IPS DF 4.7 (cell line): ENCODE results near the gene RAB35.

Experiments
- DNase-seq: peaks from one replicate; pipeline ENCODE4 v3.0.0-alpha.2; 2013; ENCODE audit warnings: low spot score; ENCODE audit errors: extremely low read depth

Gene RAB35

GRCh38 chr12:120116441-120116791 is at the start of gene RAB35:
RAB35 (minus strand) TSS chr12:120116753; CDS start chr12:120116650, 103 bp downstream.
- no peak for DNase-seq

- DNase-seq = no peak
Observed at GRCh38 chr12:120164293-120164692, 47.7 kb upstream of the RAB35 start.

- DNase-seq = no peak
Observed at GRCh38 chr12:120162763-120163162, 46.2 kb upstream of the RAB35 start.

DNA sequence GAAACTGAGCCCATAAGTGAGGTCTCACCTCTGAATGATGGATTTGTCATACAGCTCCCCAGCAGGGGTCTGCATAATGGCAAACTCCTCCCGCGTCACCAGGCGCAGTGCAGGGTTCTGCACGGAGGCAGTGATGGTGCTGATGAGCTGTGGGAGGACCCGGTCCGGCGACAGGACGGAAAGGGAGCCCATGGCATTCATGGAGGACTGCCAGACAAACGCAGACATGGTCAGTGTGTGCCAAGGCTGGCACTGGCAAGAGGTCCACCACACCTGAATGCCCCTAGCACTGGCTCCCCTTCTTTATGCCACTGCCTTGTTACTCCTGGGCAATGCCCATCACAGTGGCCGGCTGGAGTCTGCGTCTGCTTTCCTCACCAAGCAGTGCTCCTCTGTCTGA is 45.3 kb upstream of the RAB35 start:
- no peak for DNase-seq

DNA sequence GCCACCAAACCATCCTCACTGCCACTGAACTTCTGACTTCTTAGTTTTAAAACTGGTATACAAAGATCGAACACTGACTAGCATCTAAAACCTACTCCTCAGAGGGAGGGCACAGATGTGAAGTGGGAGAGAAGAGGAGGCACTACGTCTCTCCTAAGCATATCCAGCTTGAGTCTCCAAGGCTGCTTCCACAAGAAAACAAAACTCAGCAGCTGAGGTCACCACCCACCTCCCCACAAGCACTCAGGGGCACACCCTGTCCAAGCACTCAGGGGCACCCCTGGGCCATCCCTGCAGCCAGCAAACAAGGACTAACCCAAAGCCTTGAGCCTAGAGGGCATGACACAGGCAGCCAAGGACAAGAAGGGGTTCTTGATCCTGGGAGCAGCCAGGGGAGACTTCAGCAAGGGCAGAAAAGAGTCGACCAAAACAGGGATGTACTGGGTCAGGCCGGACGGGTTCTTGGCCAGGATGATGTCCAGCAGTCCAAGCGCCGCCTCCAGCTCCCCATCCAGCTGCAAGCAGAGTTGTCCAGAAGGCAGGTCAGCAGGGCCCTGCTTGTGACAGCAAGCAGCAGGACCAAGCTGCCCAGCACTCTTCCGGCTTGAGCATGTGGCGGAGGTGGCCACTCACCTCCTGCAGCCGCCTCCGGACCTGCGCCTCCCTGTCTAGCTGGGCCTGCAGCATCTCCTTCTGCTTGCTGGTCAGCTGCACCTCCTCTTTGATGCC is 43.1 kb upstream of the RAB35 start:
- no peak for DNase-seq

DNA sequence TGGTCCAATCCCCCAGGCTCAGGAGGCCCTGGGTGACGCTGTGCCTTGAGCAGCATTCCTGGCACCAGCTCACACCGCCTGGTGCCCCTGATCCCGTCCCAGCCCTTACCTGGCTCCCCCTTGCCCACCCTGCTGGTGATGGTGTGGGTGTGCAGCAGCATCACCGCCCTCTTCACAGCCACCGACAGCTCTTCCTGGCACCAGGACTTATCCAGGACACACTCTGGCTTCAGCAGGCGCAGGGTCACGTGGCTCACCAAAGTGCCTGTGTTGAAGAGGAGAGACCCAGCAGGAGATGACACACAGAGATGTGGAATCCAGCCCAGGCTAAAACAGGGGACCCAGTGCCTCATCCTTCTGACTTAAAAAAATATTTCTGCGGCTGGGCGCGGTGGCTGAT is 41.8 kb upstream of the RAB35 start:
- no peak for DNase-seq

GRCh38 chr12:120157678-120158077 is 41.1 kb upstream of the RAB35 start:
- DNase-seq = no peak

- DNase-seq = no peak
Observed at GRCh38 chr12:120156315-120157259, 40.0 kb upstream of the RAB35 start.

DNA sequence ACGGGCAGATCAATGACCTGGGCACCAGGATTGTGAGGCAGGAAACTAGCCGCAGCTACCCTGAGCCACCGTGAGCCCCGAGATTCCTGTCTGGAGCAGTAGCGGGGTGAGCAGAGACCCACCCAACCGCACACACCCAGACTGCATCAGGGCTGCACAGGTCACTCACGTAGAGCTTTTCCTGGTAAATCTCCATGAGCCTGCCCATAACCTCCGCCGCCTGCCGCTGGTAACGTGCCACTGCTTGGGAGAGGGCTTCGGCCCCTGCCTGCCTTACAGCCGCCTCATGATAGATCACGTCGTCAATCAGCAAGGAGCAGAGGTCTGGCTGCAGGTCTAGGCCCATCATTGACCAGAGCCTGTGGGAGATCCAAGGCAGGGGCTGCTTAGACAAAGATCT is 38.5 kb upstream of the RAB35 start:
- DNase-seq = no peak

GRCh38 chr12:120150919-120151525 is 34.5 kb upstream of the RAB35 start:
- DNase-seq = no peak

DNA sequence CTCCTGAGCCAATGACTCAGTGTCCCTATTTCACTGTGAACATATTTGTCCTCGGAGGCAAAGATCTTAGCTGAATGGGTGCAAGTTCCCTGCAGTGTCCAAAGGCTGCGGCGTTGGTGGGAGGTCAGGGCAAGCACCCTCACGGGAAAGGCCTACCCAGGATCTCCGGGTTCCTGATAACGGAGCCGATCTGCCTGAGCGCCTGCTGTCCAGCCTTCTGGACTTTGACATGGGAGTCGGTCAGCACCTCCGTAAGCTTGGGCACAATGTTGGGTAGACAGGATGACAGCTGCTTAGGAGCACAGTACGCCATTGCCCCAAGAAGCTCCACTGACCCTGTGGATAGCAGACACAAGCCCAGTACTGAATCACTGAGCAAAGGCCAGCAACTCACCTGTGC is 31.5 kb upstream of the RAB35 start:
- DNase-seq = no peak

DNA sequence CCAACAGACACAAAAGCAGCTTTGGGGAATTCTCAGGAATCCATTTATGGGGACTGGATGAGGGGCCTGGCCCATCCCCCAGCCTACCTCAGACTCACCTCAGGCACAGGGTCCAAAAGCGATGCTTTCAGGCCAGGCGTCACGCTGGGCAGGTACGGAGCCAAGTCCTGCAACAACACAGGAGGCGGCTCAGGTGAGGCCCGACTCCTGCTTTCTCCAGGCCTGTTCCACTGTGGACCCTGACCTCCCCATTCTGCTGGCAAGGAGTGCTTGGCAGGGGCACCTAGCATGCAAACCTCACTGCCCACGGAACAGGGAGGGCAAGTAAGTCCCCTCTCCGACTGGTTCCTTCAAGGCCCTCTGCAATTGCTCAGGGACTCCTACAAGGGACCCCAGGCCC is 28.6 kb upstream of the RAB35 start:
- no peak for DNase-seq

- DNase-seq = no peak
Observed at GRCh38 chr12:120144215-120144614, 27.7 kb upstream of the RAB35 start.

DNA sequence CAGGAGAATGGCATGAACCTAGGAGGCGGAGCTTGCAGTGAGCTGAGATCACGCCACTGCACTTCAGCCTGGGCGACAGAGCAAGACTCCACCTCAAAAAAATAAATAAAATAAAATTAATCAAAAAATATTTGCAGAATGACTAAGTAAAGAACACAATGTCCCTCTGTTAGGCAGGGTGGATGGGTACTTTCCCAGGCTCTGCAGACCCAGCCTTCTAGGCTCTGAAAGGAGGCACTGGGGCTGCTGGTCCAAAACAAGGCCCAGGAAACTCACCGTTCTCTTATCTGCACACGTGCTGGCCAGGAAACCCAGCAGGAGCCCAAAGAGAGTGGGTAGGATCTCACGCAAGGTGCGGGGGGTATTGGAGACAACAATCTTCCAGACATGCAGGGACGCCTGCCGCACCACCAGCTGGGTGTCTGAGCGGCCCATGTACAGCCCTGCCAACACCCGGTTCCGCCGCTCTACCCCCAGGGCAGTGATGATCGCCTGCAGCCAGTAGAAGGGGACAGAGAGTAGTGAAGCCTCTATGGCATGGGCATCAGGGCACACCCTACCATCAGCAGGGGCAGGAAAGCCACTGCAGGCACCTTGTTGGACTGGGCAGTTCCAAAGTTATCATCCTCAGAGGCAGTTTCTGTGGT is 25.8 kb upstream of the RAB35 start:
- DNase-seq = no peak

DNA sequence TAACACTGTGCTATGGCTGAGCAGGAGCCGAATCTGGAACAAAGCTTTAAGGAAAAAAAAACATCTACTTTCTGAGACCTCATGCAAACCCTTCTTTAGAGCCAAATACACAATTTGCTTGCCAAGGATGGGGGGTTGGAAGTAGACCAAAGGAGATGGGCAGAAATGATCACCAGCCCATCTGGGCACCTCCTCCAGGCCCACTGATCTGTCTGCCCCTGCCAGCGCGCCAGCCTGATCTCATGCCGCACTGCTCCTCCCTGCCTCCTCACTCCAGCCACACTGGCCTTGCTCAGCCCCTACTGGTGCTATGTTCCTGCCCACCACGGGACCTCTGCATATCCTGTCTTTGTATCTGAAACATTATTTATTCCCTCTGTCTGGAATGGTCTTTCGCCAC is 24.8 kb upstream of the RAB35 start:
- no peak for DNase-seq

- DNase-seq = no peak
Observed at GRCh38 chr12:120140603-120141002, 24.1 kb upstream of the RAB35 start.

DNA sequence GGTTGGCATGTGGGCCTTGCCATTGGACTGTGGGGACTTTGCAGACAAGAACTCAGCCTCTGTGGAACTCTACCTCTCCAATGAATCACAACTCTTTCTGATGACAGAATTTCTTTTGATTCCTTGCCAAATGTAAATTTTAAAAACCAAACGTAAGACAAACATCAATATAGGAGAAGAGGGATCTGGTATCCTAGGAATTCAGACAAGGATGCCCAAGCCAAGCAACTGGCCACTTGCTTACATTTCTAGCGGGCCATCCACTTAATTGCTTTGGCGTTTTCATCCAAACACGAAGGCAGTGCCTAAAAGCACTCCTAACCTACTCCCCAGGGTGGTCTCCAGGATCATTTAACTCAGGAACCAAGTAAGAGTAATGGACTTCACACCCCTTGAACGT is 23.4 kb upstream of the RAB35 start:
- no peak for DNase-seq

DNA sequence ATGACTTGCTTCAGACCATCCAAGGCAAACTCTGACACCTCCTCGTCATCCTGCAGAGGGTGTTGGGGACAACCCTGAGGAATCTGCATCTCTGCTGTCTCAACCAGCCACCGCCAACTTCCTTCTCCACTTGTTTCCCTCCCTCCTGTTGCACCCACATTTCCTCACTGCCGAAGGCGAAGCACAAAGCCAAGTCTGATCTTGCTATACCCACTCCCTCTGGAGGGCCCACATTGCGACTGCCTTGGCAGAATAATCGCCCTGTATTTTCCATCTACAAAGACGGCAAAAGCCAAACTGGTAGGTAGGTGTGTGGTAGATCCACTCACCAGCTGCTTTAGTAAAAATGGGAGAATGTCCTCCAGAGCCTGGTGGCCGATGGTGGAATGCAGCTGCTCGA is 21.8 kb upstream of the RAB35 start:
- DNase-seq = no peak

- DNase-seq = no peak
Observed at GRCh38 chr12:120137833-120138232, 21.3 kb upstream of the RAB35 start.

DNA sequence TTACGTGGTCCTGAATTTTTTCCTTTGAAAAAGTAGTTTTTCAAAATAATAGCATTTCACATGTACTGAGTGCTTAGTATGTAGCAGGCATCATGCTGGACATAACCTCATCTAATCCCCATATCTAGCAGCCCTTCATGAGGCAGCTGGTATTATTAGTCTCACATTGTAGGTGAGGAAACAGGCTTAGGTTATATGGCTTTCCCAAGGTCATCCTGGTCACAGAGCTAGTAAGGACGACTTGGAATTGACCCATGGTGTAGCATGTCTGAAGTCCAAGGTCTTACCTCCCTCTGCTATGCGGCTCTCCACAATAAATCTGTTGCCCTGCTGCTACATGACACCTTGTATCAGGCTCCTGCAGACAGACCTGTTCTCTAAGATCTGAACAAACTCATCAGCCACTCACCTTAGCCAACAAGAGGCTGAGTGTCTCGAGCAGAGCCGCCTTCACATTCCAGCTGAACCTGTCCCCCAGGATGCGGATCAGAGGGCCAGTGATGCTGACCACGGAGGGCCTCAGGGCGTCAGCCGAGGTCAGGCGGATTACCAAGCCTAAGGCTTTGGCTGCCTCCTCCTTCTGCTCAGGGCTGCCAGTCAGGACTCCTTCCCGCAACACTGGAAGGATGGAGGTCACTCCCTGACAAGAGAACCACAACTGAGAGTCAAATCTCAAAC is 19.7 kb upstream of the RAB35 start:
- DNase-seq = no peak

GRCh38 chr12:120134307-120134980 is 17.9 kb upstream of the RAB35 start:
- no peak for DNase-seq
